ENCODE results near the gene DPH3.
A peak's percentile ranks its signal among the peaks of the same experiment; 100 is the strongest.

Gene DPH3

DNA sequence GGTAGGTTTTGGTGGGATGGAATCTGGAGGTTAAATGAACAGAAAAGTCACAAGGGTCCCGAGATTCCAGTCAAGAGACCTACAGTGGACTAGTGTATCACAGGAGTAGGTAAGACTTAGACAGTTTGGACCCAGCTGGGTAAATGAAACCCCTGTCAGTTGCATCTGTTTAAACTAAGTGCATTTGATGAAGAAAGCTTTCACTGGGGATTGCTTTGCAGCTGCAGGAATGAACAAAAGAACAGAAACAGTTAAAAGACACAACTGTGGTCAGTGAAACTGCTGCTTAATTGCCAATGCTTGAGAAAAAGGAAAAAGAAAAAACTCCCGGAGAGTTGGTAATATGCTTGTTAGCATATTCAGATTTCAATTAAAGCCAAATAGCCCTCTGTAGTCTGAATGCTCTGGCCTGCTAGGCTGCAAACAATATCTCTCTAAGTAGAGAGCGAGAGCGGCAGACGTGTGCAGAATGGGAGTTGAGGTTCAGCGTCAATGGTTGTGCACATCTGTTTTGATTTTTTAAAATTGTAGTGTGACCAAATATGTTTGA lies 37.4 kb upstream of the DPH3 start:
- Histone ChIP-seq H3K4me1 (ENCODE audit: insufficient read depth, low read length) (peaks cover 30% of the 10 kb centered on the region), H3K4me3 (ENCODE audit: low read length) (peak overlapping the region; percentile 34), H3K27me3 (ENCODE audit: insufficient read depth, low read length) (no peaks in the 10 kb centered on the region), H3K9me3 (ENCODE audit: insufficient read depth, low read depth, low read length) (peaks cover 2% of the 10 kb centered on the region), H3K27ac (ENCODE audit: low read length) (peak overlapping the region; percentile 26), H3K9ac (ENCODE audit: low read depth, low read length) (peak overlapping the region; percentile 63), H3K36me3 (ENCODE audit: insufficient read depth, low read depth, low read length) (peaks cover 50% of the 10 kb centered on the region)

DNA sequence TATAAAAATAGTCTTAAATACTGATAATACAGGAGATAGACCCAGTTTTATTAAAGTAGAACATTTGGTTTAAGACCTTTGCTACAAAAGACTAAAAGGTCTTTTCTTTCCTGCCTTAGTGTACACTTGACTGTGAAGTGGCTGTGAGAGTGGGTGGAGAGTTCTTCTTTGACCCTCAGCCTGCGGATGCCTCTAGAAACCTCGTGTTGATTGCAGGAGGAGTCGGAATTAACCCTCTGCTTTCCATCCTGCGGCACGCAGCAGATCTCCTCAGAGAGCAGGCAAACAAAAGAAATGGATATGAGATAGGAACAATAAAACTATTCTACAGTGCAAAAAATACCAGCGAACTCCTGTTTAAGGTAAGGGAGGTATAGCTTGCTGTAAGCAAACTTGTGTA lies 36.8 kb upstream of the DPH3 start:
- Histone ChIP-seq H3K4me1 (ENCODE audit: insufficient read depth, low read length) (peaks cover 30% of the 10 kb centered on the region), H3K9ac (ENCODE audit: low read depth, low read length) (peak overlapping the region; percentile 63), H3K27ac (ENCODE audit: low read length) (peak overlapping the region; percentile 26)

DNA sequence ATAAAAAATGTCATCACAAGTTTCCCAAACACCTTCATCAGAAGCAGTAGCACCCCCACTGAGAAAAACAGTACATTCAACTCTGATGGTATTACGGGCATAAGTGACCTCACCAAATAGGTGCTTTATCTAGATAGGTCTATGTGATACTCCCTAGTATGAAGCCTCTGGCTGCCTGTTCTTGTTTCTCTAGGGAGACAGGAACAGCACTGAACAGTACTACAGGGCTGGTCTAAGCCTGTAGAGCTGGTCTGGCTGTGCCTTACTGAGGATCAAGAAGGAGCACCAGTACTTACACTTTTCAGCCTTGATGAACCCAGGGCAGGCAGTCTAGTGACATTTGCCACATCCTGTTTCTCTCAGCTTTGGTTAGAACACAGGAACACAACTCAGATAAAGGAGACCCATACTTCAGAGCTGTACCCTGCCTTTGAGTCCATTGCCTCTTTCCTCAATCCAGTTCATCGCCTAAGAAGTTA lies 36.2 kb upstream of the DPH3 start:
- Histone ChIP-seq H3K4me1 (ENCODE audit: insufficient read depth, low read length) (peaks cover 30% of the 10 kb centered on the region), H3K4me3 (ENCODE audit: low read length) (no peak overlapping the region), H3K27me3 (ENCODE audit: insufficient read depth, low read length) (no peaks in the 10 kb centered on the region), H3K9me3 (ENCODE audit: insufficient read depth, low read depth, low read length) (peaks cover 9% of the 10 kb centered on the region), H3K27ac (ENCODE audit: low read length) (peak overlapping the region; percentile 26), H3K9ac (ENCODE audit: low read depth, low read length) (peak overlapping the region; percentile 63; the same call in 1 of the 2 replicates), H3K36me3 (ENCODE audit: insufficient read depth, low read depth, low read length) (peaks cover 52% of the 10 kb centered on the region)

More for the DNA sequence above, 36.8 kb upstream of the DPH3 start:
- peaks cover 8% of the 10 kb centered on the region for H3K9me3 ChIP-seq (ENCODE audit: insufficient read depth, low read depth, low read length)
- H3K27me3 ChIP-seq (ENCODE audit: insufficient read depth, low read length): no peaks in the 10 kb centered on the region
- H3K36me3 ChIP-seq (ENCODE audit: insufficient read depth, low read depth, low read length): peaks cover 52% of the 10 kb centered on the region
- peak overlapping the region; percentile 34; the same call in 1 of the 2 replicates for H3K4me3 ChIP-seq (ENCODE audit: low read length)

DNA sequence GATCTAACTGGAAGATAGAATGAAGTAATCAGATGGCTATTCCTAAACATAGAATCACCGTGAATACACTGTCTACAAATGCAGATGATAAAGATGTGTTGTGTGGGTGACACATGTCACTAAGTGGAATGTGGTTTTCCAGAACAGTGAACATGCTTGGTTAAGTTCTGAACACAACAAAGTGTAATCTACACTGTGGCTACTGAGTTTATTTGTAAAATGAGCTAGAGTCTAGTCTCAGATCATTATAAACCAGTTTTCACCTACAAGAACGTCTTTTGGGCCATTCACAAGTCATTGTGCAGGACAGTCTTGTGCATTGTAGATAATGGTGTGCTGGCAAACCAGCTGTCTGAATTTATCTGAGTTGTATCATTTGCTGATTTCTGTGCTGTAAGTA lies 35.6 kb upstream of the DPH3 start:
- Histone ChIP-seq H3K9ac (ENCODE audit: low read depth, low read length) (peak overlapping the region; percentile 63; the same call in 1 of the 2 replicates), H3K4me1 (ENCODE audit: insufficient read depth, low read length) (peaks cover 30% of the 10 kb centered on the region), H3K36me3 (ENCODE audit: insufficient read depth, low read depth, low read length) (peaks cover 53% of the 10 kb centered on the region), H3K4me3 (ENCODE audit: low read length) (no peak overlapping the region), H3K27me3 (ENCODE audit: insufficient read depth, low read length) (no peaks in the 10 kb centered on the region), H3K27ac (ENCODE audit: low read length) (no peak overlapping the region), H3K9me3 (ENCODE audit: insufficient read depth, low read depth, low read length) (peaks cover 9% of the 10 kb centered on the region)

DNA sequence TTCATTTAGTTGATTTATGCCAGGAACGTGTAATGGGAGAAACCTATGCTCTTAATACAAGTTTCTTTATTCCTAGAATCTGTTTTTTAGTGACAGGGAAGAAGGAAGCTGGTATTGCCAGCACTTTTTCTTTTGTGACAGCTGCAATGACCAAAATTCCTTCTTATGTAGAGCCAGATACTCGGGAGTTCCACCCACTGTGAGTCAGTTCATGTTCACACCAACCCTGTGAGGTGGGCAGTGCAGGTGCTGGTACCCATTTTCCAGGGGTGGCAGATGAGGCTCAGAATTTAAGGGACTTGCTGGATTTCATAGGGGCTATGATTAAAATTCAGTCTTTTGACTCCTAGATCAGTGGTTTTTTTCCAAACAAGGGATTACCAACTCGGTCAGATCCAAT lies 35.0 kb upstream of the DPH3 start:
- H3K36me3 ChIP-seq (ENCODE audit: insufficient read depth, low read depth, low read length): peaks cover 53% of the 10 kb centered on the region
- no peak overlapping the region for H3K4me3 ChIP-seq (ENCODE audit: low read length)
- H3K9me3 ChIP-seq (ENCODE audit: insufficient read depth, low read depth, low read length): peaks cover 9% of the 10 kb centered on the region
- no peaks in the 10 kb centered on the region for H3K27me3 ChIP-seq (ENCODE audit: insufficient read depth, low read length)
- H3K9ac ChIP-seq (ENCODE audit: low read depth, low read length): no peak overlapping the region
- H3K4me1 ChIP-seq (ENCODE audit: insufficient read depth, low read length): peaks cover 30% of the 10 kb centered on the region
- H3K27ac ChIP-seq (ENCODE audit: low read length): no peak overlapping the region

DNA sequence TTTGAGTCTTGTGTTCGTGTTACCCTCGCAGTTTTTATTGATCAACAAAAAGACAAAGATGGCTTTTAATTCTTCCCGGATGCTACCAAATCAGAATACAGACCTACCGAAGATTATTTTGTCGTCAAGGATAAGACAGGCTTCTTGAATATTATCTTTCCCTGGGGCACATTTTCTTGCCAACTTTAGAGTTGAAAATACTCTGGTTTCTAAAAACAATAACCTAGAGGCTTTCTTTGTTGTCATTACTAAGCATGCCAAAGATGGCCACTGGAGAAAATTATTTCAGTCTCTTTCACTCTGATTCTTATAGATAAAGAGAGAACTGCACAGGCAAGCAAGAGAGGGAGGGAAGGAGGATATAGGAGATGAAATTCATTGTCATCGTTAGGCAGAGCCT lies 34.1 kb upstream of the DPH3 start:
- H3K27me3 ChIP-seq (ENCODE audit: insufficient read depth, low read length): no peaks in the 10 kb centered on the region
- no peak overlapping the region for H3K9ac ChIP-seq (ENCODE audit: low read depth, low read length)
- no peak overlapping the region for H3K27ac ChIP-seq (ENCODE audit: low read length)
- H3K36me3 ChIP-seq (ENCODE audit: insufficient read depth, low read depth, low read length): peaks cover 46% of the 10 kb centered on the region
- peaks cover 9% of the 10 kb centered on the region for H3K9me3 ChIP-seq (ENCODE audit: insufficient read depth, low read depth, low read length)
- H3K4me3 ChIP-seq (ENCODE audit: low read length): no peak overlapping the region
- peaks cover 30% of the 10 kb centered on the region for H3K4me1 ChIP-seq (ENCODE audit: insufficient read depth, low read length)

DNA sequence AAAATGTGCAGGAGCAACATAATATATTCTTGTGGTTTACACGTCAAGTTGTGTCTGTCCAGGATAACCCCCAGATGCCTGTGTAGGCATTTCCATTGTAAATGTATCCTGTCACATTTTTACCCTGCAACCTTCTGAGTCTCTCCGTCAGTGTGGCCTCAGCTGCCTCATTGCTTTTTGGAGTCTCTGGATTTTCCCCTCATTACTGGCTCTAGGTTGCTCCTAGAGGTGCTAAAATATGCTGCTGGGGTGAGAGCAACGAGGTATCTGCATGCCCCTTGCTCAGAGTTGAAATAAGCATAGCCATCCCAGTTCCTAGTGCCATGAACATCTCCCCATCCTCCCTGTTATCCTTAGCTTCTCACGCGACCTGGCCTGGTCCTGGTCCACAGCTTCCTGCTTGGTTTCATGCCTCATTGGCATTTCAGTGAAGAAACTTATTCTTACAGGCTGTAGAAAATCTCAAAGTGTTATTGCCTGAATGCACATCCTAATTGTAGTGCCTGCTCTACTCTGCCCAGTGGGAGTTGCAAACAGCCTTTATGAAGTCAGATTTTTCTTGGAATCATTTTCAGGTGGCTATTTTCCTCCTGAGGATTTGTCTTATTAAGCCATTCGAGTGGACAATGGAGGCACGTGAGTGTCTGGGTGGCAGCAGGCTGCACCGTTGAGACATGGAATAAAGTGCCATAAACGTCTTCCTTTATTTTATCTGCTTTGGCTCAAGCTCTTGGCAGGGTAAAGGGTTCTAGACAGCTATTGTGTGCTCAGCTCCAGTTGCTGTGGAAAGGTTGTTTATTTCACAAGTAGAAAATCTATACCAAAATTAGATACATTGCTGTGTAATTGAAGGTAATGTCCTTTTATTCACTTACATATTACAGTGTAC lies 33.5 kb upstream of the DPH3 start:
- no peak overlapping the region for H3K4me3 ChIP-seq (ENCODE audit: low read length)
- H3K36me3 ChIP-seq (ENCODE audit: insufficient read depth, low read depth, low read length): peaks cover 42% of the 10 kb centered on the region
- H3K9ac ChIP-seq (ENCODE audit: low read depth, low read length): no peak overlapping the region
- no peak overlapping the region for H3K27ac ChIP-seq (ENCODE audit: low read length)
- no peaks in the 10 kb centered on the region for H3K27me3 ChIP-seq (ENCODE audit: insufficient read depth, low read length)
- H3K4me1 ChIP-seq (ENCODE audit: insufficient read depth, low read length): peaks cover 27% of the 10 kb centered on the region
- H3K9me3 ChIP-seq (ENCODE audit: insufficient read depth, low read depth, low read length): peaks cover 9% of the 10 kb centered on the region

DNA sequence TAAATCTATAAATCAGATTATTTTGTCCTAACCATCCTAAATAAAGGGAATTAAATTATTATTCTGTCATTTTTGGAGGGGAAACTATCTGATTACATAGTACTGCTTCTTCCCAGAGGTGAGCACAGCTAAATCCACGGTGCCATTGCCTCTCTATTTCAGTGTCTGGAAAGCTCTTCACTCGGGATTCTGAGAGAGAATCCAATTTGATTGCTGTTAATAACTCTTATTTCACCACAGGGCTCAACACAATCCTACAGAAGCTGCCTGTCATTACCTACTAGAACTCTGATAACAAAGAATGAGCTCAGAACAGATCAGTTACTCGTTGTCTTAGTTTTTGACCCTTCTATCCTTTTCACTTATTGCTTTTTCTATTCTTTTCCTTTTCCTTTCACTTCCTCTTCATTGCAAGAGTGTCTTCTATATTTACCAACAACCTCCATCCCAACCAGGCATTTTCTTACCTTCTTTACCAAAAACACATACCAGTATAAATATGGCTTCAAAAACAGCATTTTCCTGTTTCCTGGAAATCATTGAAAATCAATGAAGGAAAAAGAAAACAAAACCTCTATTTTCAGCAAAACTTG lies 30.7 kb upstream of the DPH3 start:
- Histone ChIP-seq H3K9me3 (ENCODE audit: insufficient read depth, low read depth, low read length) (peaks cover 9% of the 10 kb centered on the region), H3K4me3 (ENCODE audit: low read length) (no peak overlapping the region), H3K4me1 (ENCODE audit: insufficient read depth, low read length) (no peaks in the 10 kb centered on the region; the same call in 1 of the 2 replicates), H3K9ac (ENCODE audit: low read depth, low read length) (no peak overlapping the region), H3K27me3 (ENCODE audit: insufficient read depth, low read length) (no peaks in the 10 kb centered on the region), H3K27ac (ENCODE audit: low read length) (no peak overlapping the region), H3K36me3 (ENCODE audit: insufficient read depth, low read depth, low read length) (peaks cover 54% of the 10 kb centered on the region)

DNA sequence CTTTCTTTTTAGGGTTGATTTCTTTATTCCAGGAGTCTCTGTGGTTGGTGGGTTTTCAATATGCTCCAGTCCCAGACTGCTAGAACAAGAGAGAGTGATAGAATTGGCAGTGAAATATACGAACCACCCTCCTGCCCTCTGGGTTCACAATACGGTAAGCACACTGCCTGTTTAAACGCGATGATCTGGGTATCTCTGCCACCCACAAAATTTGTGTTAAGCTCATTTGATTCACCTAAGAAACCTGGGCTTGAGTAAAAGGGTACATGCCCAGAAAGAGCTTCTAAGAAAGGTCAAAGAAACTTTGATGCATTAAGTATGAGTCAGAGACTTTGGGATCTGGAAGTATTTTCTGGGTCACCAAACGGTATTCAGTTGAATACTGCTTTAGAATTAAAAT lies 30.1 kb upstream of the DPH3 start:
- Histone ChIP-seq H3K27me3 (ENCODE audit: insufficient read depth, low read length) (no peaks in the 10 kb centered on the region), H3K27ac (ENCODE audit: low read length) (no peak overlapping the region), H3K4me3 (ENCODE audit: low read length) (no peak overlapping the region), H3K4me1 (ENCODE audit: insufficient read depth, low read length) (no peaks in the 10 kb centered on the region), H3K9ac (ENCODE audit: low read depth, low read length) (no peak overlapping the region), H3K36me3 (ENCODE audit: insufficient read depth, low read depth, low read length) (peaks cover 54% of the 10 kb centered on the region), H3K9me3 (ENCODE audit: insufficient read depth, low read depth, low read length) (peaks cover 9% of the 10 kb centered on the region)

DNA sequence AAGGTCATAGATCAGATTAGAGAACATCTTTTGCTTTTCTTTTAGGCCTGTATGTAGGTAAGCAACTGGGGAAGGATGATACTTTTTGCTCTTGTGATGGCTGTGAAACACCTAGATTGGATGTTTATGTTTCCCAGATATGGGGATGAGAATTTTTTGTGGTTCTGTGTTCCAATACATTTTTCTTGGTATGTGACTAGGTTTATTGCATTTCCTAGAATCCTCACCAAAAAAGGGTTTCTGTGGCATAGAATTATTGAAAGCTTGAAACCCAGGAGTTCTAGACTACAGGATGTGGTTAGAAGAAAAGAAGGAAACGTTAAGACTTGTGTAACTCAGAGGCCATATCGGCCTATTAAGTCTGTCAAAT lies 26.1 kb upstream of the DPH3 start:
- Histone ChIP-seq H3K4me3 (ENCODE audit: low read length) (no peak overlapping the region), H3K9ac (ENCODE audit: low read depth, low read length) (no peak overlapping the region), H3K9me3 (ENCODE audit: insufficient read depth, low read depth, low read length) (no peaks in the 10 kb centered on the region; the same call in 1 of the 2 replicates), H3K36me3 (ENCODE audit: insufficient read depth, low read depth, low read length) (peaks cover 50% of the 10 kb centered on the region), H3K27me3 (ENCODE audit: insufficient read depth, low read length) (no peaks in the 10 kb centered on the region), H3K27ac (ENCODE audit: low read length) (no peak overlapping the region), H3K4me1 (ENCODE audit: insufficient read depth, low read length) (no peaks in the 10 kb centered on the region)

DNA sequence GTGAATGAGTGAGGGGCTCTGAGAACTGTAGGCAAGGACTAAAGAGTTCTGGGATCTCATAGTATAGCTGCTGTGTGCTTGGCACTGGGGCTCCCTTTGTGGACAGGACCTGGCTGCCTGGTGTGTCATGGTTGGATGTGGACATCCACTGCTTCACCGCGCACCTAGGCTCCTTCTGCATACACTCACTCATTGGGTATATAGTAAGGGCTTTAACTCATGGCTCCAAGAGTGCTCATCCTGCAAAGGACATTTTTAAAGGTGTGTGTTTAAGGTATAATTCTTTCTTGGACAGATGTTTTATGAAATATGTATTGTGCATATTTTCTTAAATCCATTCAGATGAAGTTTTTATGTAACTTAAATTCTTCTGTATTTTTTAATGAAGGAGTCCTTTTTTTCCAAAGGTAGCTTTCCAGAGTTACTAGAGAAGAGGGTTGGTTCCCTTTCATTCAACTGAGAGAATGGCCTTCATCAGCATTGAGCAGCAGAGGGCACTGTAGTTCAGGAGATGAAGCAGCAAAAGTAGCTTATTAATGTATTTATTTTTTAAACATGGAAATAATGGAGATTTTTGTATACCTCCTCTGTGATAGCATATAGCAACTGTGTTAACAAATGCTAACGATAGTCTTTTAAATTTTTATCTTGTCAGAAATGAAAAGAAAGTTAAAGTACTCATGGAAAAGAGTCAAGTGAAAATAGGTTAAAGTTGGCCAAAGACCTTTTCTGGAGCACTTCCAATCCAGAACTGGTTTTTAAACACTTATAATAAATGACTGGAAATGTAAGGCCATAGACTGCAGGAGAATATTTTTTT lies 25.5 kb upstream of the DPH3 start:
- Histone ChIP-seq H3K9ac (ENCODE audit: low read depth, low read length) (no peak overlapping the region), H3K36me3 (ENCODE audit: insufficient read depth, low read depth, low read length) (peaks cover 44% of the 10 kb centered on the region), H3K27me3 (ENCODE audit: insufficient read depth, low read length) (no peaks in the 10 kb centered on the region), H3K9me3 (ENCODE audit: insufficient read depth, low read depth, low read length) (no peaks in the 10 kb centered on the region; the same call in 1 of the 2 replicates), H3K4me3 (ENCODE audit: low read length) (no peak overlapping the region), H3K4me1 (ENCODE audit: insufficient read depth, low read length) (no peaks in the 10 kb centered on the region), H3K27ac (ENCODE audit: low read length) (no peak overlapping the region)
